GM21360 (cell line): ENCODE data around the gene ROBO1.

ENCODE experiments used
- ATAC-seq: cut with Tn5 transposase; IDR thresholded peaks from one replicate; pipeline ENCODE4 v1.9.1; 2021; ENCODE audit warnings: mild to moderate bottlenecking, moderate library complexity; ENCODE audit not compliant: unreplicated experiment

The ROBO1 gene

DNA sequence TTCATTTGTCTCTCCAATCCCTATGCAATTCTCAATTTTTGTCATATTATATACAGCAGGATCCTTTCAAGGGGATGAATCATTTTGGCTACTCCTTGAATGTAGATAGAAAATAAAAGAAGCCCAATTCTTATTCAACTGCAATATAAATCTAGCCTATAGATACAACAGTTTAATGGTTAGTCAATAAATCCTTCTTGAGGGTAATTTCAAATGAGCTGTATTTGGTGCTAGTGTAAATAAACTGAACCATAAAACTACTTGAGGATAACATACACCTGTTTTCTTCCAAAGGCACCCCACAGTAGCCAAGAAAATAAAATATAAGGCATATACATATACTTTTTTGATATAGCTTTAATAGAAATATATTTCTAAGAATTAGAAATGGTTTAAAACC is 830.3 kb downstream of the ROBO1 start:
- ATAC-seq = no peak

DNA sequence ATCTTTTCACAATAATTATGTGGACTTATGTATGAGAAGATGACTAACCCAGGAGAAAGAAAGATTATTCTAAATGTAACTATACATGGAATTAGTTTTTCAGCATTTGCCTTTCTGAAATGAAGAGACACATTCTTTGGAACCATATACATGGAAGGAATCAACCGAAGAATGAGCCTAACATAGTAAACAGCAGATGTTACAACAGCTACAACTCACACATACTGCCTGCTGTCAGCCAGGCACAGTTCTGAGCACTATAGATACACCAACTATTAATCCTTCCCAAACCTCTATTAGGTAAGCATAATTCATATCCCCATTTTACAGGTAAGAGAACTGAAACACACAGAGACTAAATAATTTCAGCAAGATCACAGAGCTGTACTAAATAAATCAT is 840.0 kb downstream of the ROBO1 start:
- ATAC-seq = no peak

DNA sequence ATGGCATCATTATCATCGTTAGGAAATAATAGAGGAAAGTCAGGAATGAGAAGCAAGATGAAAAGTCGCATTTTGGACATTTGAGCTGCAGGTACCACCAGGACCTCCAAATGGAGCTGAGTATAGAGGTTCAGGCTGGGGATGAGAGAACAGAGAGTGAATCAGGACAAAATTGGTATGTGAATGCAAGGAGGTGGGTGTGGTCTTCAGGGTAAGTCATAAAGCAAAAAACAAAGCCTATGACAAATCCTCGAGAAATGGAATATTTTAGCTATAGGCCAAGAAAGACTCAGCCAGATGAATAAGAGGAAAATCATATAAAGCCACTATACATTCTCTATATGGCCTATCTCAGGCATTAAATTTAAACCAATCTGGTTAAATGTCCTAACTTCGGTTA is 841.3 kb downstream of the ROBO1 start:
- no peak for ATAC-seq

DNA sequence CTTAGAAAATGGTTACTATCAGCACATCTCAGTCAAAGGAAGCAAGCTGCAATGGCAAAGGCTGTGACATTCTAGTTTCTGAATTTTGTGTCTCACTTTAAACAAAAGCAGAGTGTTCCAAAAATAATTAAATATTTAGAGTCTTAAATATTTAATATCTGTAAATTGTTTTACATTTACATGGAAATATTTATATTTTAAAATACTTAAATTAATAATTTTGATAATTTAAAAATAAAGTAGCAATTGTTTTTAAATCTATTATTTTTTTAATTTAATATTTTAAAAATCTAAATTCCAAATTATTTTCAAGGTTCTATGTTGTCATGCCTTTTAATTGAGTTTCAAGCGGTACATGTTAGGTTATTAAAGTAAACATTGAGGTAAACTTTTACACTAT is 843.1 kb downstream of the ROBO1 start:
- no peak for ATAC-seq

DNA sequence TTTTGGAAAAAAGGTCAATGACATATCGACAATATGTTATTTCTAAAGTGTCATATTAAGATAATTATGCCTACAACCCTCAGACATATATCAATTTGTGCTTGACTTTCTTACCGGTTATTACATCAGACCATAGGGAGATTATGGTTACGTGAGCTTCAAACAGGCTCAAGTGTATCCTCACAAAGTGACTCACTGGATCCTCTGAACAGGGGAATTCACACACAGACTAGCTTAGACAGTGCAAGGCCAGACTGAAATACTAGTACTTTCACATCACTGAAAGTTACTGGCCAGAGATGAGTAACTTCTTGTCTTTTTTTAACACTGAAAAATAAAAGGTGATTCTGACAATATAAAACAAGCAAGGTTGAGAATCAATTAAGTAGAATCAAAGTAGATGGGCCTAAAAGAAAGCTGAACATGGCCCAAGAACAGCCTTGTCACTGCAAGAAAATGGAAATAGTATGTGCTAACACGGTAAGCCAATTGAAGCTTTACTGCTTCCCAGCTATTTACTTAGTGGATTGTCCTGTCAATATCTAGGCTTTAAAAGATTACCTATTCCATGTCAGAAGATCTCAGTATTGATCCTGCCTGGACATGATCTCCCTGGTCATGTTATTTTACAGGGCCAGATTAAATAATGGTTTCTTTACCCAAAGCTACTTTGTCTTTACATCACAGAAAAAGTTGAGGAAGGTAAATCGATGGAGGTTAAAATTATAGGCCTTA is 848.6 kb downstream of the ROBO1 start:
- no peak for ATAC-seq

DNA sequence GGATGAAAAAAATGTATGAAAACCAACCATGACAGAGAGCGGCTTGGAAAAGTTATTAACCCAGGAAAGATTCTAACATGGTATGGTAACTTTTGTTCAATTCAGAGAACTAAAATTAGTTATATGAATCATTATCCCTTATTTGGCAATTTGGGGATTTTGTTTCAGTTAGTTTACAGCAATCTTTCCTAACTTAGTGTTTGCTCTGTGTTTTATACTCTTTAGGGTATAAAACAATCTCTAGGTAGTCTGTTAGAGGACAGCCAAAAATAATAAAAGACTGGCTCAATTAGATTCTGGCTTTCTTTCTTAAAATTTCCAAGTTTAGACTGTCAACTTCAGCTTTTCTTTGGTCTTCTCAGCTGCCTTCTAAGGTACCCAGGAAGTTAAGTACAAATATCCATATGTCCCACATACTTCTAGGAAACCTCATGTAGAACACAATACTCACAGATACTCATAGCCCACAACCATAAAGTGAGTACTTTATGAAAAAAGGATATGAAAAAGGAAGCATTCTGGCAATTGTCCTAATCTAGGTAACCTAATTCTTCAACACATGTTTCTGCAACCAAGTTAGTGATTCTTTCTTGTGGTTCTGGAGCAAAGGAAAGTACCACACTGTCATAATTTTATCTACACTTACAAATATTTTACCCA is 849.3 kb downstream of the ROBO1 start:
- no peak for ATAC-seq

DNA sequence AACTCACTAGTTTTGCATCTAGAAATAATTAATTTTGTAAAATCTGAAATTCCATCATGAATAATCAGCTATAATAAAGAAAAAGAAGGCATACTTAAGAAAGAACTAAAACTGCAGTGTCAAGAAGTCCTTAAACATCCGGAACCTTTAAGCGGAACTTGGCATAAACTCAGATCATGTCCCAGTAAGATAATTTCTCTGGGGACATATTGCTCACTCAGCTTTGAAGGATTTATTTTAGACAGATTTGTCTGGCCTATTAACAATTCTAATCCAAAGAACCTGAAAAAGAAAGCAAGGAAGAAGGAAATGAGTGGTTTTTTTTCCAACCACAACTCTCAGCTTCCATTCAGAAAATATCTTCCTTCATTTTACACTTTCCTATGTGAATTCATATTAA is 850.3 kb downstream of the ROBO1 start:
- no peak for ATAC-seq

DNA sequence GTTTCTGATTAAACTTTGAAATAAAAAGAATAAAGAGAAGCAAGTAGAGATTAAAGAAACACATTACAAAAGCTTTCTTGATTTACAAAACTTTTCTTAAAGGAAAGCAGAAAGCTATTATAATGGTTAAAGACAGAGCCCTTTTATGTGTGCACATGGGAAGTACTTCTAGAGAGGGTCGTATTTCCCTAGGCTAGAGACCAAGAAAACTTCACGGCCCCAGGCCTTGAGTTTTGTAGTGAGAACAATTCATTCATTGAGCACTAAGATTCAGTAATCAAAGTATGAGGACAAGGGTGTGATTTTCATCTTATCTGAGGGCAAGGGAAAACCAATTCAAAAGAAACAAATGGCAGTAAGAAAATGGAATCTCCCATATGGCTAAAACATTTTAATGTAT is 854.1 kb downstream of the ROBO1 start:
- ATAC-seq = no peak

DNA sequence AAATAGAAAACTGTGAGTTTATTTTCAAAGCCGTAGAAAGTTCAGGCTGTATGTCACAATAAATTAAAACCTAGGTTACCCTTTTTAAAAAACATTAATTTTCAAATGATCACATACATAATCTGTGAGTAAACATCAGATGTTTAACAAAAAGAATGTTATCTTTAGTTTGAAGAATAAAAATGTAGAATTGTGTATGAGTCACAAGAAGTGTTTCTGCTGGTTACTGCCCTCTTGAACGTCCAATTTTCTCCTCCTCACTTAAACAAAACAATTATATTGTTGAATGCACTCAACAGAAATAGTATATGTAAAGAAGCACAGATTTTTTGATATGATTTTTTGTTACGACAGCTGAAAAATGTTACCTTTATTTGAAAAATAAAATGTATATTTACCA is 855.1 kb downstream of the ROBO1 start:
- ATAC-seq = no peak

DNA sequence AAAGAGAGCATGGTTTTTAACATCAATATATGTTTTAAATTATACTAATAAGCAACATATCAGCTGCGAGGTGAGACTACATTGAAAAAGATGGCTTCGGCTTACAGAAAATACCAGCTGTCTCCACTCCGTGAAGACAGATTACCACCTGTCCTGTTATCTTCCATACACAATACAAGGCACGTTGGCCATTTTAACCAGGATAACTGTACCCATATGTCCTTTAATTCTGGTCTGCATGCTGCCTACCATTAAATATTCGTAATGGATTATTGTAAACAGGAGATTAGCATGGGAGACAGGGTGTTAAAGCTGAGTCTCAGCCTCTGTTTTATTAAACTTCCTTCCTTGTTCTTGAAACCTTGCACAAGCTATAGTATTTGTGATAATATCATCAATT is 855.5 kb downstream of the ROBO1 start:
- no peak for ATAC-seq

DNA sequence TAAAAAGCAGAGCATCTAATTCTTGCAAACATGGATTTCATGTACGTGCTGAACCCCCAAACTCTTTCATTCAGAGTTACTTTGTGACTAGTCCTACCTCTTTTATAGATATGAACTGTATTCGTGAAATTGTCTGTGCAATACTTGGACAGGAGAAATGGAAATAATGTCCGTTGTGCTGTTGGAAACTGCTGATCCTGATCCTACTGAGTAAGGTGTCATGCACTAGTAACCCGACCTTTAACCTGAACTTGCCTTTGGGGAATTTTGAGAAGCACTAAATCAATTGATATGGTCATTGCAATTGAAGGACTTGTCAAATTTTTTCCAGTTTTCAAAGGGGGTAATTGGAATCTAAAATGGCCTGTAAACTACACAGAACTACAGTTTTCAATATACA is 856.4 kb downstream of the ROBO1 start:
- no peak for ATAC-seq

DNA sequence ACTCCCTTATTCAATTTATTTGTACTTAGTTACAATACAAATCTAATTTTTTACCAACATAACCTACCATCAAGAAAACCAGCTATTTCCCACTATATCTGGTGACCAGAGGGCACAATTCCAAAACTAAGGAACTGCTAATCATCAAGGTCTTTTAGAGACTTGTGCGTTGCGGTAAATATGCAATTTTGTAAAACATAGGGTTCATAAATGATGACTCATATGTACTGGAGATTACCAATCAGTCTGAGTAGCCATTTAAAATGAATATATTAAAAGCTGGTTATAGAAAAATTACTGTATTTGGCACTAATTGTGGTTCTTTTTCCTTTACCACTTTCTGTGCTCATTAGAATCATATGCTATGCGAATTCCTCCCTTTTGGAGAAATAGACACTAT is 859.6 kb downstream of the ROBO1 start:
- no peak for ATAC-seq

DNA sequence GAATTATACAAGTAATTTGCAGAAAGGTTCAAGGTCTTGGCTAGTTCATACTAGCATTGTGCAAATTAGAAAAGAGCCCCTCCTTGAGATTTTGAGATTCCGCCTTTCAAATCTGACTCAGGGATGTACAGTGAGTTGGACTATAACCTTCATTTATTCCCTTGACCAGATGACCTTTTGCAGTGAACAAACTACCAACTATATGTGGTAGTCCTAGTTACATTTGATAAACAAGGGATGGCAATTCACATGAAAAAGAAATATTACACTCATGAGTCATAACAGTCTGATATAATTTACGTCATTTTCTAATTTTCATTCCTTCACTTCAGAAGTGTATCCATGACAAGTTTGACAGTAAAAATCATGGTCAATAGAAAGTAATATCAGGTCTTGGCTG is 860.4 kb downstream of the ROBO1 start:
- ATAC-seq = no peak

DNA sequence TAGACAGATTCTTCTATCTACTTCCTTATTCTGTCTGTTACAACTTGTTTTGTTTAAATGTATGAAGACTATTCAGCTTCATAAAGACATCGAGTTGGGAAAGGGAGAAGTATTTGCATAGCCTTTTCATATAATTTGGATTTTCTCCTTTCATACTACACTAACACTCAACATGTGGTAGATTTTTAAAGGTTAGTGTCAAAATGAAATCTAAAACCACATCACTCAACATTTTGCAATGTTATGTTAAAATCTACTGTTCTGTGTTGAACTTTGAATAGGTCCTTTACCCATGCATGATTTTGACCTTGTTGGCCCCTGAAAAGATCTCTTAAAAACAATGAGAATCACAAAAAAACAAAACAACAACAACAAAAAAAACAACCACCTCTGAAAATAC is 860.9 kb downstream of the ROBO1 start:
- ATAC-seq = no peak

DNA sequence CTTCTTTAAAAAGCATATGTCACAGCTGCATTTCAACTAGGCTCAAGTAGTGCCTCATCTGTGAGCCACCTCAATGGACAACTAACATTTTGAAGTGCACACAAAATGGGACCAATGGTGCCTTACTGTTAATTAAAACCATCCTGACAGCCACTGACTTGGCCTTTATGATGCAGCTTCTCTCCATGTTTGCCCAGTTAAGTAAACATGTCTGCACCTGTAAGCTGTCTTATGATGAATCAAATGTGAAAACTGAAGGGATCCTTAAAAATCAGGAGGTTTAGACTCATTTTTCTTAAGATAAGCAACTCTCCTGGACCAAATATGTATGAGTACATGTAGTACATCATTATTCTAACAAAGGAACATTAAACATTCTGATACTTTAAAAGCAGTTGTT is 861.6 kb downstream of the ROBO1 start:
- ATAC-seq = no peak

DNA sequence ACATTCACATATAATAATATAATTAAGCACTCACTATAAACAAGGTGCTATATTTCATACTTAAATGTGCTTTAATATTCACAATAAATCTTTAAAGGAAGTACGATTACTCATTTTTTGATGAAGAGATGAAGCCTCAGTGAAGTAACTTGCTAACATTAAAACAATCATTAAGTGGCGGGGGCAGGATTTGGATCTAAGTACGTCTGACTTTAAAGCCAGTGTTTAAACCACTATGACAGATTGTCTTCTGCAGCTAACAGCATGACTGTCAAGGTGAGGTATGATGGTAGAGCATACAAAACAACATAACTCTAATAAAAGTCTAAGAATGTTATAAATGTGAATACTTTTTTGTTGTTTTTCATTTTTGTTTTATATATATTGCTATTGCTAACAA is 862.1 kb downstream of the ROBO1 start:
- no peak for ATAC-seq

DNA sequence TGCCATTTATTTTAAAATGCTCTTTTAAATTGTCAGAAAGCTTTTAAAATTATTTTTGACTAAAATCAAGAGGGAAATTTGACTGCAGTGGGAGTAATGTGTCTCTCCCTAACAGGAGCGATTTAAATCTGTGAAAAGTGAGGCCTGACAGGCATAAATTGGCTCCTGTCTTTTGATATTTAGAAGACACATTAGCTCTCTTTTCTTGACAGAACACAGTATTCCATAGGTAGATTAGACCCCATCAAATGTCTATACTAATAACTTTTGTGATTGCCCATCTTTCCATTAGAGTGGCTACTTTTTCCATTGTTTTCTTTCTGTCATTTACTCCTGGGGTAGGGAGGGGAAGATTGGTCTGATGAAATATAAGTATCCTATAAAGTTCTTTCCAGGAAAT is 866.3 kb downstream of the ROBO1 start:
- no peak for ATAC-seq

DNA sequence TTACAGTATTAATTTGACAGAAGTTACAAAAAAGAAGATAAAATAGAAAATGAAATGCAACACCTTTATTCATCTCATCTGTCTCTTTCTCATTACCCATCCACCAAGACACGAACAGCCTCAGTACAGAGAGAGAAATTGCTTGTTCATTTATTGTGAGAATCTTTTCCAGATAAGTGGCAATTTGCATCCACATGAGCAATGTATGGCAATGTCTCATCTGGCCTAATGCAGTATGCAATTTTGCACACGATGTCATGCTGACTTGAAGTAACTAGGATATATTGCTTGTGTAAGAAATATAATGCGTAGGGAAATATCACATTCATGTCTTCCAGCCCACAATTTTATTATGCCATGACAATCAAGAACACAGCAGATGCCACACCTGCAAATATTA is 866.9 kb downstream of the ROBO1 start:
- no peak for ATAC-seq

DNA sequence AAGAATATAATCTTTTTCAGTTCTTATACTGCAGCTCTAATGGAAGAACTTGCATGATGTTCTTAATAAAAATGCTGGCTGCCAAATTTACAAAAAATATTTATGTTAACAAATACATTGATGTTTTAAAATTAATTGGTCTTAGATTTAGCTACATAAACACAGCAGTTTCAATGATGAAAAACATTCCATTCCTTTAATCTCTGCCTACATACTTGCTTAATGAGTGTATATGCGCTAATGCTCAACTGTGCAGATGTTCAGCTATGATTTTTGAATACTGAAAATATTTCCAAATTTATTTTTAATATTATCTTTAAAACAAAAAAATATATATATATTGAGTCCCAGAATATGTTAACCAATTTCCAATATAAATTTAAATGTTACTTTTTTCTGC is 867.4 kb downstream of the ROBO1 start:
- ATAC-seq = no peak

DNA sequence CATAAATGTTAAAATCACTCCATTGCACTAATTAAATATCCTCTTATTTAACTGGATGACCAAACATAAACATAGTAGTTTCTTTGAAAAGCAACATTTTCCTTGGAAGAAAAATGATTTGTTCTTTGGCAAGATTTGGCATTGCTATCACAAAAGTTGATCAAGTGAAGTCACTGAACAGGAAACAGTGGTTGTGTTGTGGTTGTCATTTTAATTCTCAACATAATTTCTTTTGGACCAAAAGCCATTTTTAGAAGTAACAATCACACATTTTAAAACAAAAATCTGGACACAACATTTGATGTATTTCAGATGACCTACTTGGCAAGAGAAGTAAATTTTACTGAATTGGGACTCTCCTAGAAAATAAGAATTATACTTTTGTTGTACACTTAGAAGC is 872.3 kb downstream of the ROBO1 start:
- no peak for ATAC-seq

DNA sequence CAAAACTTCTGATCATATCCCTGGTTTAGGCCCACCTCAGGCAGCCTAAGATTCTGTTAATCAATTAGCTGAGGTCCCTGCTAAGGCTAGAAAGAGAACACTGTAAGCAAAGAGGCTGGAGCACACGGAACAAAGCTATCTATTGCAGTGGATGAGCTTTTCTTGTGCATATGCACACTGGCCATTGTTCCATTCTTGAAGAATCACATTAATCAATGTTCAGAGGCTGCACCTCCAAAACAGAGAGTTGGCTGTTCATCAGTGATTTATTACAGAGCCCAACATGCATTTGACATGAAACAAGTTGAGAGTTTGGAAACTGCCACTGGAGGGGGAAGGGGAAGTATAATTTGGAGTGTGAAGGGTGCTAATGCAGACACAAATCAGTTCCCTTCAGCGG is 873.0 kb downstream of the ROBO1 start:
- ATAC-seq = no peak

DNA sequence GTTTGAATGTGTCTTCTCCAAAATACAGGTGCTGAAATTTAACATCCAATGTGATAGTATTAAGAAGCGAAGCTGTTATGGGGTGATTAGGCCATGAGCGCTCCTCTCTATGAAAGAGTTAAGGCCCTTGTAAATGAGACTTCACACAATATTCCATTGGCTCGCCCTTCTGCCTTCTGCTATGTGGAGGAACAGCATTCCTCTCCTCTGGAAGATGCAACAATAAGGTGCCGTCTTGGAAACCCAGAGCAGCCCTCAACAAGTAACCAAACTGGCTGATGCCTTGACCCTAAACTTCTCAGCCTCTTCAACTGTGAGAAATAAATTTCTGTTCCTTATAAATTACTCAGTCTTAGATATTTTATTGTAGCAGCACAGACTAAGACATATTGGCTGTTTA is 874.6 kb downstream of the ROBO1 start:
- ATAC-seq = no peak

DNA sequence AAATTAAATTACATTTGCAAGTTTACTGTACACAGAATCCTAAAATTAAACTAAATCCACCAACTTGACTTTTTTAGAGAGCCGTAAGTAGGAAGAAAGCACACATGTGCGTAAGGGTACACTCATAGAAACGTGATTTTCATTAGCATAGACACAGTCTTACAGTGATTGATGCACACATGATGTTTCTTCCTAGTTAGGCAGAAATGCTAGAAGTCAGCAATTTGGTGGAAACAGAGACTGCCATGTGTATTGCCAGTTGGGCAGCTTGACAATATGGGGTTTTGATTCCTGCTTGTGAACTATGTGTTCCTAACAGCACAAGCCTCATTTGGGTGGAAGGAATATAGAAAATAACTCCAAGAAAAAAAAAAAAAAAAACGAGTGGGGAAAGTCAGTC is 878.5 kb downstream of the ROBO1 start:
- no peak for ATAC-seq
